GM23338 (cell line): ENCODE results near the gene MTA1. TPM values are rescaled to one million over a fixed set of nuclear protein-coding genes. Genes with fewer than 3 reads are reported as not detected.
A peak's percentile ranks its signal among the peaks of the same experiment; 100 is the strongest.

Experiments
- ATAC-seq: fragments of 200-7000 bp; cut with Tn5 transposase; 3 replicates; pipeline ENCODE4 v1.9.1; 2020
- DNase-seq: peaks from one replicate; pipeline ENCODE4 v3.0.0-alpha.2; 2015; ENCODE audit warnings: low spot score
- H2AFZ ChIP-seq: fragments of 200-600 bp; sonication (generic); 2 replicates; pipeline ENCODE4 v1.8.0; 2016; ENCODE audit warnings: antibody characterized with exemption, mild to moderate bottlenecking, moderate library complexity
- H3F3A ChIP-seq: fragments of 200-600 bp; sonication (generic); replicated peaks from 2 replicates; pipeline ENCODE4 v1.8.0; 2017; ENCODE audit warnings: antibody characterized with exemption, mixed run types, low read depth
- H3K27ac ChIP-seq: fragments of 200-600 bp; sonication (generic); 2 replicates; pipeline ENCODE4 v1.6.1; 2016; ENCODE audit warnings: low read depth
- H3K27me3 ChIP-seq: fragments of 200-600 bp; sonication (generic); 2 replicates; pipeline ENCODE4 v1.8.0; 2016; ENCODE audit warnings: mild to moderate bottlenecking, mixed run types, moderate library complexity; ENCODE audit not compliant: insufficient read depth
- H3K36me3 ChIP-seq: fragments of 200-600 bp; sonication (generic); 2 replicates; pipeline ENCODE4 v1.8.0; 2016; ENCODE audit warnings: mild to moderate bottlenecking; ENCODE audit not compliant: insufficient read depth
- H3K4me1 ChIP-seq: fragments of 200-600 bp; sonication (generic); 2 replicates; pipeline ENCODE4 v1.8.0; 2016; ENCODE audit warnings: mild to moderate bottlenecking, moderate library complexity; ENCODE audit not compliant: insufficient read depth
- H3K4me2 ChIP-seq: fragments of 200-600 bp; sonication (generic); 2 replicates; pipeline ENCODE4 v1.7.1; 2017; ENCODE audit warnings: mixed run types
- H3K4me3 ChIP-seq: fragments of 200-600 bp; sonication (generic); 2 replicates; pipeline ENCODE4 v1.6.1; 2016; ENCODE audit warnings: mixed run types
- H3K79me2 ChIP-seq: fragments of 200-600 bp; sonication (generic); replicated peaks from 2 replicates; pipeline ENCODE4 v1.8.0; 2017; ENCODE audit warnings: mild to moderate bottlenecking; ENCODE audit not compliant: insufficient read depth
- H3K9me2 ChIP-seq: fragments of 200-600 bp; sonication (generic); 2 replicates; pipeline ENCODE4 v1.8.0; 2017; ENCODE audit not compliant: insufficient read depth
- H4K20me1 ChIP-seq: fragments of 200-600 bp; sonication (generic); replicated peaks from 2 replicates; pipeline ENCODE4 v1.8.0; 2017; ENCODE audit warnings: mild to moderate bottlenecking; ENCODE audit not compliant: insufficient read depth
- H3K27ac Mint-ChIP-seq: 2 replicates; pipeline ENCODE4 v1.8.0; 2020; ENCODE audit warnings: inconsistent platforms, mild to moderate bottlenecking, moderate library complexity, mixed read lengths
- H3K27me3 Mint-ChIP-seq: 3 replicates; pipeline ENCODE4 v1.8.0; 2022; ENCODE audit warnings: low read depth, mild to moderate bottlenecking, moderate library complexity, mixed read lengths, inconsistent platforms; ENCODE audit not compliant: insufficient read depth, poor library complexity
- H3K36me3 Mint-ChIP-seq: 3 replicates; pipeline ENCODE4 v1.8.0; 2021; ENCODE audit warnings: low read depth, mild to moderate bottlenecking, inconsistent platforms, moderate library complexity, mixed read lengths
- H3K4me1 Mint-ChIP-seq: 3 replicates; pipeline ENCODE4 v1.8.0; 2020; ENCODE audit warnings: mild to moderate bottlenecking, inconsistent platforms, mixed read lengths
- H3K4me3 Mint-ChIP-seq: 3 replicates; pipeline ENCODE4 v1.8.0; 2021; ENCODE audit warnings: moderate library complexity, mild to moderate bottlenecking, inconsistent platforms, mixed read lengths
- H3K9me3 Mint-ChIP-seq: 3 replicates; pipeline ENCODE4 v1.8.0; 2020; ENCODE audit warnings: moderate library complexity, mild to moderate bottlenecking, inconsistent platforms, mixed read lengths
- CREB1 ChIP-seq: fragments of 250-450 bp; sonication (Bioruptor Pico); IDR thresholded peaks from 2 replicates; pipeline ENCODE4 v1.5.0; 2020; ENCODE audit warnings: low read depth, mild to moderate bottlenecking, moderate library complexity
- CTCF ChIP-seq, 2 experiments: fragments of 200-600 bp in 1 of 2; sonication (generic) in 1 of 2; conservative IDR thresholded peaks; 2 replicates each; pipeline versions ENCODE4 v1.5.1 to v1.6.1; 2016 to 2017; ENCODE audit warnings: antibody characterized with exemption in 2 of 2, low read depth in 2 of 2, mild to moderate bottlenecking in 2 of 2, moderate library complexity in 1 of 2
- ETS1 ChIP-seq: IDR thresholded peaks from 2 replicates; pipeline ENCODE4 v1.6.1; 2016; ENCODE audit warnings: antibody characterized with exemption
- EZH2 ChIP-seq: fragments of 200-600 bp; sonication (generic); IDR thresholded peaks from one replicate; pipeline ENCODE4 v1.8.0; 2017; ENCODE audit warnings: antibody characterized with exemption, mild to moderate bottlenecking, low read depth; ENCODE audit not compliant: unreplicated experiment
- EZH2phosphoT487 ChIP-seq: fragments of 200-600 bp; sonication (generic); IDR thresholded peaks from one replicate; pipeline ENCODE4 v1.8.1; 2018; ENCODE audit warnings: antibody characterized with exemption; ENCODE audit not compliant: unreplicated experiment
- JUNB ChIP-seq: IDR thresholded peaks from one replicate; pipeline ENCODE4 v1.6.1; 2016; ENCODE audit warnings: antibody characterized with exemption; ENCODE audit not compliant: unreplicated experiment
- NANOG ChIP-seq: IDR thresholded peaks from 2 replicates; pipeline ENCODE4 v1.6.1; 2016; ENCODE audit warnings: antibody characterized with exemption, borderline replicate concordance
- POLR2AphosphoS5 ChIP-seq: IDR thresholded peaks from 2 replicates; pipeline ENCODE4 v1.6.1; 2016; ENCODE audit warnings: antibody characterized with exemption, low read depth
- REST ChIP-seq: IDR thresholded peaks from one replicate; pipeline ENCODE4 v1.6.1; 2018; ENCODE audit warnings: antibody characterized with exemption; ENCODE audit not compliant: unreplicated experiment
- STAT1 ChIP-seq: IDR thresholded peaks from one replicate; pipeline ENCODE4 v1.6.1; 2016; ENCODE audit warnings: antibody characterized with exemption; ENCODE audit not compliant: unreplicated experiment
- ZNF114 ChIP-seq: fragments of 250-450 bp; sonication (Bioruptor Pico); IDR thresholded peaks from 2 replicates; pipeline ENCODE4 v1.5.0; 2020; ENCODE audit warnings: mild to moderate bottlenecking, moderate library complexity
- ZNF331 ChIP-seq: fragments of 250-450 bp; sonication (Bioruptor Pico); IDR thresholded peaks from 2 replicates; pipeline ENCODE4 v1.5.0; 2020; ENCODE audit warnings: low read depth, mild to moderate bottlenecking, moderate library complexity
- ZNF462 ChIP-seq: fragments of 250-450 bp; sonication (Bioruptor Pico); IDR thresholded peaks from 2 replicates; pipeline ENCODE4 v1.5.0; 2020; ENCODE audit warnings: mild to moderate bottlenecking, moderate library complexity
- polyA plus RNA-seq: library from polyadenylated mRNA; unstranded; fragments of >200 nt; fragmentation: Nextera tagmentation; extraction: Ambion mirVana; gene quantifications from 2 replicates; pipeline ENCODE4 v1.2.1, GENCODE V29; 2016
- total RNA-seq: library from RNA; depleted of rRNA; stranded (reverse); fragments of >200 nt; shearing (Covaris generic); gene quantifications from 2 replicates; pipeline ENCODE4 v1.2.3, GENCODE V29; 2014

The MTA1 gene
- total and polyA plus RNA-seq, 2 experiments from 2014 or later: 53.3 to 126 TPM

GRCh38 chr14:105436402-105436801, 16.8 kb downstream of the MTA1 start:
- H3F3A ChIP-seq: 0 out of 2 replicates have a peak, but pooled peaks cover 2% of the 10 kb centered on the region
- no peak overlapping the region for H3K4me2 ChIP-seq
- no peaks in the 10 kb centered on the region for H3K9me3 Mint-ChIP-seq
- peak overlapping the region; percentile 75 for H3K27ac Mint-ChIP-seq
- H3K36me3 ChIP-seq: no peaks in the 10 kb centered on the region
- 0 out of 2 replicates have a peak, but pooled peaks cover 3% of the 10 kb centered on the region for H3K4me1 ChIP-seq
- no peak overlapping the region for H2AFZ ChIP-seq
- H3K4me3 ChIP-seq: no peak overlapping the region
- H4K20me1 ChIP-seq: peaks cover 51% of the 10 kb centered on the region
- H3K4me3 Mint-ChIP-seq: no peak overlapping the region
- TF ChIP-seq CTCF (conservative IDR thresholded peaks at IDR 0.05; ENCODE audit: low read depth in 2 of 2) (no peak), EZH2 (no peak), NANOG (no peak), ZNF462 (CRISPR knock-in tag) (no peak), ZNF331 (no peak), STAT1 (no peak), JUNB (no peak), ZNF114 (CRISPR knock-in tag) (no peak), CREB1 (no peak), ETS1 (no peak), REST (no peak), EZH2phosphoT487 (no peak), POLR2AphosphoS5 (no peak)
- no peaks in the 10 kb centered on the region for H3K27me3 Mint-ChIP-seq
- no peaks in the 10 kb centered on the region for H3K27me3 ChIP-seq
- no peak overlapping the region for H3K27ac ChIP-seq
- peaks cover 17% of the 10 kb centered on the region for H3K4me1 Mint-ChIP-seq
- ATAC-seq (no peak), DNase-seq (no peak)
- peaks cover 6% of the 10 kb centered on the region; the same call in 1 of the 3 replicates for H3K36me3 Mint-ChIP-seq
- peaks cover 68% of the 10 kb centered on the region for H3K79me2 ChIP-seq
- no peaks in the 10 kb centered on the region for H3K9me2 ChIP-seq
